HG03135 (cell line): ENCODE results near the gene TIMM22.

Experiments used
- ATAC-seq: cut with Tn5 transposase; IDR thresholded peaks from one replicate; pipeline ENCODE4 v1.9.1; 2021; ENCODE audit warnings: mild to moderate bottlenecking, moderate library complexity; ENCODE audit not compliant: unreplicated experiment

TIMM22 gene

GRCh38 chr17:1018547-1018946, 21.6 kb downstream of the TIMM22 start:
- no peak for ATAC-seq

DNA sequence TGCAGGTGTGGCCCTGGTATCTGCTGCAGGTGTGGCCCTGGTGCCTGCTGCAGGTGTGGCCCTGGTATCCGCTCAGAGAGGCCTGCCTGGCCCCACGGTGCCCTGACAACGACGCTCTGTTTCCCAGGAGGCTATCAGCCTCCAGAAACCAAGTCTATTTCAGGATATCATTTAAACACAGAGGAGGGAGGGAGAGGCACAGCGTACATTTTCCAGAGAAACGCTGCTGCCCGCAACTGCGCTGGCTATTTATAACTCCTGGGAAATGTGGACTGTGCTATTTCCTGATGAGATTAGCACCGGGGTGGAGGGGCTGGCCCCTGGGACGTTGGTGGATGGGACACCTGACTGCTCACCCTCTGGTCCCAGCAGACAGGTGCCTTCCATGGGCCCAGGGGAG, 22.5 kb downstream of the TIMM22 start:
- no peak for ATAC-seq

GRCh38 chr17:1021147-1021546, 24.2 kb downstream of the TIMM22 start:
- ATAC-seq = no peak

GRCh38 chr17:1022278-1023024, 25.5 kb downstream of the TIMM22 start:
- no peak for ATAC-seq

DNA sequence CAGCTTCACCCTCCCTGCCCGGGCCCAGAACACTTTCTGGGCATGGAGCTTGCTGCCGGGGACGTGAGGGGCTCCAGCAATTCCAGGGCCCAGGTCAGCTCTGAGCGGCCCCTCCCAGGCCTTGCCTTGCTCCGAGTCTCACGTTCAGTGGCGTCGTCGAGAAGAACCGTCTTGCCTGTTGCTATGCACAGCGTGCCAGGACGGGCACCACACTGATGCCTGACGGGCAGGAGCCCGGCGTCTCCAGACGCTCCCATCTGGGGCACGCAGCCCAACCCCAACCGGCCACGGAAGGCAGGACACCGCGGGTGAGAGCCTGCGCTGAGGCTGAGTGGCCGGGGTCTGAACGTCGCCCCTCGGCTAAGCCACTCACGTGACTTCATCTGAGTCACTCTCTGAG, 27.1 kb downstream of the TIMM22 start:
- no peak for ATAC-seq

- ATAC-seq = no peak
Measured at GRCh38 chr17:1025733-1026598, 29.0 kb downstream of the TIMM22 start.

GRCh38 chr17:1026599-1026975, 29.7 kb downstream of the TIMM22 start:
- ATAC-seq = no peak

DNA sequence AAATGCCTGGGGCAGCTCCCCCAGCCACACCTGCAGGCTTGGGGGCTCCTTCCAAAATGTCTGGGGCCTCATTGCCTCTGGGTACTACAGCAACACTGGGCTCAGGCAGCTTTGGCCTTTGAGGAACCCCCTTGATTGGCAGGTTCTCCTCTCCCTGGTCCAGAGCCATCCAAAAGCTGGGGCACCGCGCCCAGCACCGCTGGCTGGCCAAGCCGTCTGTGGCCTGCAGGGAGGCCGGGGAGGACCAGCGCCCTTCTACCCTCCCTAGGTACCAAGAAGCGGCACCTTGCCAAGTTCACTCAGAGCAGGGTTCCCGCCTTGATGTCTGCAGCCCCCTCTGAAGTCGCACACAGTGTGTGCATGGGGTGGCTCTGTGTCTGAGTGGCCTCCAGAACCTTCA, 30.1 kb downstream of the TIMM22 start:
- no peak for ATAC-seq

GRCh38 chr17:1029196-1029921, 32.4 kb downstream of the TIMM22 start:
- no peak for ATAC-seq

DNA sequence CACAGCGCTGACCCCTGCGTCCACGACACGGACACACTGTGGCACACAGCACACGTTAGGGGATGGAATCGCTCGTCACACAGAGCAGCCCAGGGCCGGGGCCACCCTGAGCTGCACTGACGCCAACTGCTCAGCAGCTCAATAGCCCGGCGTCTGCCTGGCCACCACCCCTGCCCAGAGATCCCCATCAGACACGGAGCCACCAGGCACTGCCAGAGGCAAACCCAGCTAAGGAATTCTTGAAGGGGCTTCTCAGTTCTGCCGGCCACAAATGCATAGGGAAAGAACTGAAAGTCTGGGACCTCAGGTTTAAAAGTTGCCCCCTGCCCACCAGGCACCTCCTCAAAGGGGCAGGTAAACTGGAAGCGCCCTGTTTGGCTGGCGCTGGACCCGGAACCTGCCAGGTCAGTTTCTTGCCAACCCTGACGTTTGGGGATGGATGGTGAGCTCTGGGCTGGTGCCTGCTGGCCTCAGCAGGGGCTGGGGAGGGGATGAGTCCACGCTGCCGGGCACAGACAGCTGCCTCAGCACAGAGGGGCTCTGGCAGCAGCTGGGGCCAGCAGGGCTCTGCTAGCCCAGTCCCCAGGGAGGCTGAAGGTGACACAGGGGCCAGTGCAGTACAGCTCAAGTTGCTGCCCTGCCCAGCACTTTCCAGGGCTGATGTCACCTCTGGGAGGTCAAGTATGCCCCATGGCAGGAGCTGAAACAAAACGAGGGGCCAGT, 33.2 kb downstream of the TIMM22 start:
- ATAC-seq = no peak

- ATAC-seq = no peak
Measured at GRCh38 chr17:1030684-1031532, 34.0 kb downstream of the TIMM22 start.

DNA sequence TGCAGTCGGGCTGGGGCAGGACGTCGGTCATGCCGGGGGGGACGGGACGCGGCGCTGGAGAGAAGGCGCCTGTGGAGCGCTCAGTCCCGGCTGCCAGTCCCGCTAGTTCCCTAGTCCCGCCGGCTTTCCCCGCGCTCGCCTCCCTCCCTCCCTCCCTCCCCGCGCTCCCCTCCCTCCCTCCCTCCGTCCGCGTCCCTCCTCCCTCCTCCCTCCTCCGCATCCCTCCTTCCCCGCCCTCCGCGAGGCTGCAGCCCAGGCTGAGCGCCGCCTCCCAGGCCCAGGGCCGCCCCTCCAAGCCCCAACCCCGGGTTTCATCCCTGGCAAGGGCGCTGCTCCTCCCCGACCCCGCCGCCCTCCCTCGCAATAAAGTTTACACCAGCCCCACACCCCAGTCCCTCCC, 34.8 kb downstream of the TIMM22 start:
- ATAC-seq = no peak

DNA sequence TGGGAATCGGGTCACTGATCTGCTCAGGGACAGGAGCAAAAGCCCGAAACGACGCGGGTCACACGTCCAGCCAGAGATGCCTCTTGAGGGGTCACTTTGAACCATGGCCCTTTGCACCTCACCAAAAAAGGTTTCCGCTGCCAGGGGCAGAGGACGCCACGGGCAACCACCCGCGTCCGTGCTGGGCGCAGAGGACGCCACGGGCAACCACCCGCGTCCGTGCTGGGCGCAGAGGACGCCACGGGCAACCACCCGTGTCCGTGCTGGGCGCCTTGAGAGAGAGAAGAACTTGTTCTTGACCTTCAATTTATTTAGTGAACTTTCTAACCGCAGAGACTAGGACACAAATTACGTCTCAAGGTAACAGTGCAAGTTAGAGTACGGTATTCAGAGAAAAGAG, 35.5 kb downstream of the TIMM22 start:
- no peak for ATAC-seq

- ATAC-seq = no peak
Measured at GRCh38 chr17:1033503-1033902, 36.6 kb downstream of the TIMM22 start.

- ATAC-seq = no peak
Measured at GRCh38 chr17:1034652-1035210, 37.8 kb downstream of the TIMM22 start.

- no peak for ATAC-seq
Measured at GRCh38 chr17:1035546-1036170, 38.7 kb downstream of the TIMM22 start.

- no peak for ATAC-seq
Measured at GRCh38 chr17:1036171-1036844, 39.4 kb downstream of the TIMM22 start.

DNA sequence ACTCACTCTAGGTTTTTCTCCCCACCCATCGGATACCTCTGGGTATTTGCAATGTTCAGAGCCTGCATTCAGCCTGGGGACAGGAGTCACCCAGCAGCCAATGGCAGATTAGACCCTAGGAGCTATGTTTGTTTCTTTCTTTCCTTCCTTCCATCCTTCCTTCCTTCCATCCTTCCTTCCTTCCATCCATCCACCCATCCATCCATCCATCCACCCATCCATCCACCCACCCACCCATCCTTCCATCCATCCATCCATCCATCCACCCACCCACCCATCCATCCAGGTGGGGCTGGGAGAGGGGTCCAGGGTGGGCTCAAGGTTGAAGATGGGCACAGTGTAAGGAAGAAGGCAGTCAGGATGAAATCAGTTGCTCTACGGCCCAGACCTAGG, 39.9 kb downstream of the TIMM22 start:
- ATAC-seq = no peak
